HepG2 (cell line): ENCODE results near the gene TRIM44.

Source experiments
- ESRRA ChIP-seq: sonication (generic); formaldehyde crosslinking; IDR thresholded peaks from 2 replicates; pipeline ENCODE4 v1.5.1; 2020; ENCODE audit warnings: mild to moderate bottlenecking, low read depth, missing genetic modification reagents
- FOXJ3 ChIP-seq: sonication (generic); formaldehyde crosslinking; IDR thresholded peaks from 2 replicates; pipeline ENCODE4 v1.4.0; 2020; ENCODE audit warnings: missing genetic modification reagents, mild to moderate bottlenecking, borderline replicate concordance
- IRF2 ChIP-seq: IDR thresholded peaks from 2 replicates; pipeline ENCODE4 v1.6.1; 2018; ENCODE audit warnings: missing genetic modification reagents, missing compliant biosample characterization
- RAD51 ChIP-seq: fragments of 450-650 bp; IDR thresholded peaks from 2 replicates; pipeline ENCODE4 v1.6.1; 2016; ENCODE audit warnings: borderline replicate concordance
- RFXAP ChIP-seq: sonication (generic); formaldehyde crosslinking; IDR thresholded peaks from 2 replicates; pipeline ENCODE4 v1.4.0; 2020; ENCODE audit warnings: missing genetic modification reagents, borderline replicate concordance
- SIN3A ChIP-seq: IDR thresholded peaks from 2 replicates; pipeline ENCODE4 v1.6.1; 2011; ENCODE audit warnings: low read depth, mild to moderate bottlenecking, control low read depth, low read length, borderline replicate concordance
- TRIM24 ChIP-seq: sonication (generic); formaldehyde crosslinking; IDR thresholded peaks from 2 replicates; pipeline ENCODE4 v1.8.0; 2022; ENCODE audit warnings: mild to moderate bottlenecking, missing genetic modification reagents
- ZNF253 ChIP-seq: sonication (generic); formaldehyde crosslinking; IDR thresholded peaks from 2 replicates; pipeline ENCODE4 v1.8.0; 2022; ENCODE audit warnings: mild to moderate bottlenecking, missing genetic modification reagents, borderline replicate concordance
- ZNF282 ChIP-seq: fragments of 450-650 bp; IDR thresholded peaks from 2 replicates; pipeline ENCODE4 v1.6.1; 2018; ENCODE audit not compliant: partially characterized antibody
- ZNF383 ChIP-seq: sonication (generic); formaldehyde crosslinking; IDR thresholded peaks from 2 replicates; pipeline ENCODE4 v1.4.0; 2020; ENCODE audit warnings: missing genetic modification reagents, mild to moderate bottlenecking, borderline replicate concordance
- TF ChIP-seq, protein P1 (sequence below): sonication (generic); formaldehyde crosslinking; IDR thresholded peaks from 2 replicates; pipeline ENCODE4 v1.5.0; 2020; ENCODE audit warnings: mild to moderate bottlenecking, missing genetic modification reagents, moderate library complexity
- TF ChIP-seq, protein P2 (sequence below): IDR thresholded peaks from 2 replicates; pipeline ENCODE4 v1.6.1; 2016; ENCODE audit warnings: missing compliant biosample characterization, missing genetic modification reagents, borderline replicate concordance
- TF ChIP-seq, protein P3 (sequence below): sonication (generic); formaldehyde crosslinking; conservative IDR thresholded peaks from 2 replicates; pipeline ENCODE4 v1.4.0; 2020; ENCODE audit warnings: missing genetic modification reagents
- TF ChIP-seq, protein P4 (sequence below): sonication (generic); formaldehyde crosslinking; IDR thresholded peaks from 2 replicates; pipeline ENCODE4 v1.4.0; 2020; ENCODE audit warnings: missing genetic modification reagents

DNA sequence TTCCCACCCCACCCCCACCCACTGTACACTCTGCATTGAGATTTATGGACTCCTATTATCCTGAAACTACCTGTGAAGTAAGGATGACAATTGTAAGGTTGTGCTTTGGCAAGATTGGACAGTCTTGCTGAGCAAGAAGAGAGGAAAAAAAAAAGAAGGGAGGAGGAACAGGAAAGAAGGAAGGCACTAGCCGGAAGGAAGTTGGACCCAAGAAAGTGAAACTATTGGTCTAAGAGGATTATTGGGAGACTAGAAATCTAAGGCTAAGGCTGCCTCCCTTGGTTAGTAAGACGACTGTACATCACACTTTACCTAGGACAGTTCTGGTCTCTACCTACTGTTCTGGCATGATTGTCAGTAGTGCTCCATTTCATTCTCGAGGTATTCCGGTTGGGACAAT is 12.1 kb upstream of the TRIM44 start:
- TF ChIP-seq FOXJ3 (CRISPR knock-in tag) (no peak), ESRRA (no peak), IRF2 (CRISPR knock-in tag) (no peak), TRIM24 (no peak), ZNF282 (no peak), SIN3A (no peak), ZNF383 (CRISPR knock-in tag) (no peak), ZNF253 (CRISPR knock-in tag) (no peak), RAD51 (no peak), RFXAP (CRISPR knock-in tag) (no peak)
- TF ChIP-seq, protein P1, sequence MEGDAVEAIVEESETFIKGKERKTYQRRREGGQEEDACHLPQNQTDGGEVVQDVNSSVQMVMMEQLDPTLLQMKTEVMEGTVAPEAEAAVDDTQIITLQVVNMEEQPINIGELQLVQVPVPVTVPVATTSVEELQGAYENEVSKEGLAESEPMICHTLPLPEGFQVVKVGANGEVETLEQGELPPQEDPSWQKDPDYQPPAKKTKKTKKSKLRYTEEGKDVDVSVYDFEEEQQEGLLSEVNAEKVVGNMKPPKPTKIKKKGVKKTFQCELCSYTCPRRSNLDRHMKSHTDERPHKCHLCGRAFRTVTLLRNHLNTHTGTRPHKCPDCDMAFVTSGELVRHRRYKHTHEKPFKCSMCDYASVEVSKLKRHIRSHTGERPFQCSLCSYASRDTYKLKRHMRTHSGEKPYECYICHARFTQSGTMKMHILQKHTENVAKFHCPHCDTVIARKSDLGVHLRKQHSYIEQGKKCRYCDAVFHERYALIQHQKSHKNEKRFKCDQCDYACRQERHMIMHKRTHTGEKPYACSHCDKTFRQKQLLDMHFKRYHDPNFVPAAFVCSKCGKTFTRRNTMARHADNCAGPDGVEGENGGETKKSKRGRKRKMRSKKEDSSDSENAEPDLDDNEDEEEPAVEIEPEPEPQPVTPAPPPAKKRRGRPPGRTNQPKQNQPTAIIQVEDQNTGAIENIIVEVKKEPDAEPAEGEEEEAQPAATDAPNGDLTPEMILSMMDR (CRISPR knock-in tag) = no peak
- TF ChIP-seq, protein P2, sequence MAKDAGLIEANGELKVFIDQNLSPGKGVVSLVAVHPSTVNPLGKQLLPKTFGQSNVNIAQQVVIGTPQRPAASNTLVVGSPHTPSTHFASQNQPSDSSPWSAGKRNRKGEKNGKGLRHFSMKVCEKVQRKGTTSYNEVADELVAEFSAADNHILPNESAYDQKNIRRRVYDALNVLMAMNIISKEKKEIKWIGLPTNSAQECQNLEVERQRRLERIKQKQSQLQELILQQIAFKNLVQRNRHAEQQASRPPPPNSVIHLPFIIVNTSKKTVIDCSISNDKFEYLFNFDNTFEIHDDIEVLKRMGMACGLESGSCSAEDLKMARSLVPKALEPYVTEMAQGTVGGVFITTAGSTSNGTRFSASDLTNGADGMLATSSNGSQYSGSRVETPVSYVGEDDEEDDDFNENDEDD = no peak
- TF ChIP-seq, protein P3, sequence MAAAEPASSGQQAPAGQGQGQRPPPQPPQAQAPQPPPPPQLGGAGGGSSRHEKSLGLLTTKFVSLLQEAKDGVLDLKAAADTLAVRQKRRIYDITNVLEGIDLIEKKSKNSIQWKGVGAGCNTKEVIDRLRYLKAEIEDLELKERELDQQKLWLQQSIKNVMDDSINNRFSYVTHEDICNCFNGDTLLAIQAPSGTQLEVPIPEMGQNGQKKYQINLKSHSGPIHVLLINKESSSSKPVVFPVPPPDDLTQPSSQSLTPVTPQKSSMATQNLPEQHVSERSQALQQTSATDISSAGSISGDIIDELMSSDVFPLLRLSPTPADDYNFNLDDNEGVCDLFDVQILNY (CRISPR knock-in tag) = no peak
- TF ChIP-seq, protein P4, sequence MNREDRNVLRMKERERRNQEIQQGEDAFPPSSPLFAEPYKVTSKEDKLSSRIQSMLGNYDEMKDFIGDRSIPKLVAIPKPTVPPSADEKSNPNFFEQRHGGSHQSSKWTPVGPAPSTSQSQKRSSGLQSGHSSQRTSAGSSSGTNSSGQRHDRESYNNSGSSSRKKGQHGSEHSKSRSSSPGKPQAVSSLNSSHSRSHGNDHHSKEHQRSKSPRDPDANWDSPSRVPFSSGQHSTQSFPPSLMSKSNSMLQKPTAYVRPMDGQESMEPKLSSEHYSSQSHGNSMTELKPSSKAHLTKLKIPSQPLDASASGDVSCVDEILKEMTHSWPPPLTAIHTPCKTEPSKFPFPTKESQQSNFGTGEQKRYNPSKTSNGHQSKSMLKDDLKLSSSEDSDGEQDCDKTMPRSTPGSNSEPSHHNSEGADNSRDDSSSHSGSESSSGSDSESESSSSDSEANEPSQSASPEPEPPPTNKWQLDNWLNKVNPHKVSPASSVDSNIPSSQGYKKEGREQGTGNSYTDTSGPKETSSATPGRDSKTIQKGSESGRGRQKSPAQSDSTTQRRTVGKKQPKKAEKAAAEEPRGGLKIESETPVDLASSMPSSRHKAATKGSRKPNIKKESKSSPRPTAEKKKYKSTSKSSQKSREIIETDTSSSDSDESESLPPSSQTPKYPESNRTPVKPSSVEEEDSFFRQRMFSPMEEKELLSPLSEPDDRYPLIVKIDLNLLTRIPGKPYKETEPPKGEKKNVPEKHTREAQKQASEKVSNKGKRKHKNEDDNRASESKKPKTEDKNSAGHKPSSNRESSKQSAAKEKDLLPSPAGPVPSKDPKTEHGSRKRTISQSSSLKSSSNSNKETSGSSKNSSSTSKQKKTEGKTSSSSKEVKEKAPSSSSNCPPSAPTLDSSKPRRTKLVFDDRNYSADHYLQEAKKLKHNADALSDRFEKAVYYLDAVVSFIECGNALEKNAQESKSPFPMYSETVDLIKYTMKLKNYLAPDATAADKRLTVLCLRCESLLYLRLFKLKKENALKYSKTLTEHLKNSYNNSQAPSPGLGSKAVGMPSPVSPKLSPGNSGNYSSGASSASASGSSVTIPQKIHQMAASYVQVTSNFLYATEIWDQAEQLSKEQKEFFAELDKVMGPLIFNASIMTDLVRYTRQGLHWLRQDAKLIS (CRISPR knock-in tag) = no peak
